ENCODE results near the gene BCLAF1. TPM values are rescaled to one million over a fixed set of nuclear protein-coding genes. Genes with fewer than 3 reads are reported as not detected.
A peak's percentile ranks its signal among the peaks of the same experiment; 100 is the strongest.
"Not testable (repeated sequence)": the region's sequence is repeated elsewhere in the genome, so short reads cannot be mapped to it uniquely, and the experiment has no call there.

Gene BCLAF1
- total RNA-seq, 1 experiment from 2014 or later: 77.7 TPM

GRCh38 chr6:136225496-136225895 is 64.2 kb downstream of the BCLAF1 start:
- in situ Hi-C loops (cut with HindIII; ENCODE audit: low pct_unique_long_range_greater_than_20kb, low sequenced_read_pairs): no loop called here
- peak; percentile 32 for DNase-seq (ENCODE audit: low read depth, low spot score)

GRCh38 chr6:136224974-136225373 is 64.7 kb downstream of the BCLAF1 start:
- DNase-seq (ENCODE audit: low read depth, low spot score); in situ Hi-C loops (cut with HindIII; ENCODE audit: low pct_unique_long_range_greater_than_20kb, low sequenced_read_pairs): not testable (repeated sequence)

DNA sequence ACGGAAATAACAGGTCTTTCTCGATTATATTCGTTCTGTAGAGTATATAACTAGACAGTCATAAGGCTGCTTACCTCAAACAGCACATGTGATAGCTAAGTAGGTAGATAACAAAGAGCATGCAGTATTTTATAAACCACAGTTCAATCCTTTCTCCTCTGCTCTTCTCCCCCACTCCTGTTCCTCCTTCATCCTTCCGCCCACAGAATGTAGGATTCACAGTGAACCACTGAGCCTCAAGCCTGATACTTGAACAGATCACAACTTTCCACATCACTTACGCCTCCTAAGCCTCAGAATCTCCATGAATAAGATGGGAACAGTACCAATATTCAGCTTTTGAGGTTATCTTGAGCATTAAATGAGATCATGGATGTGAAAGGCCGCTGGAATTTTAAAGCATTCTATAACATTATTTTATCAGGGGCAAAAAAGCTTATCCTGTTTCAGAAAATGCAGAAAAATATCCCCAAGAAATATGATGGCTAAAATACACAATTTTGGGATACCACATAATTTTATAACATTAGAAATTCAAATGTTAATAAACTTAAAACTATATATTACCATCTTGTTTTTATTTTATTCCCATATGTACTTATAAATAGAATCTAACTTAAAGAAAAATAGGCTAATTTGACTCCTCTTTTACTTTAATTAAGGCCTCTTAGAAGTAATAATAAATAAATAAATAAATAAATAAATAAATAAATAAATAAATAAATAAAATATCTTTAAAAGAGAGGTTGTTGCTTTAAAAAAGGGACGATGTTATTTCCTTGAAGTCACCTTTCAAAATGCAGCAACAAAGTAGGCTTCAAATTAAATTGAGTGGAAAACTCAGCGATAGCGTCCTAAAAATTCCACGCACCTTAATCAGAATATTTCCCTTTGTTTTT is 72.9 kb downstream of the BCLAF1 start:
- in situ Hi-C loops (cut with HindIII; ENCODE audit: low pct_unique_long_range_greater_than_20kb, low sequenced_read_pairs): no loop called here
- DNase-seq (ENCODE audit: low read depth, low spot score): no peak

- in situ Hi-C loops (cut with HindIII; ENCODE audit: low pct_unique_long_range_greater_than_20kb, low sequenced_read_pairs): no loop called here
- no peak for DNase-seq (ENCODE audit: low read depth, low spot score)
These were observed 75.8 kb downstream of the BCLAF1 start for GRCh38 chr6:136213853-136214252.

- no peak for DNase-seq (ENCODE audit: low read depth, low spot score)
- in situ Hi-C loops (cut with HindIII; ENCODE audit: low pct_unique_long_range_greater_than_20kb, low sequenced_read_pairs): no loop called here
These were observed 76.6 kb downstream of the BCLAF1 start for GRCh38 chr6:136213012-136213539.

- in situ Hi-C loops (cut with HindIII; ENCODE audit: low pct_unique_long_range_greater_than_20kb, low sequenced_read_pairs): no loop called here
- no peak for DNase-seq (ENCODE audit: low read depth, low spot score)
These were observed 77.0 kb downstream of the BCLAF1 start for GRCh38 chr6:136212608-136213007.

GRCh38 chr6:136210398-136211165 is 79.1 kb downstream of the BCLAF1 start:
- in situ Hi-C loops (cut with HindIII; ENCODE audit: low pct_unique_long_range_greater_than_20kb, low sequenced_read_pairs): no loop called here
- no peak for DNase-seq (ENCODE audit: low read depth, low spot score)

GRCh38 chr6:136209496-136209895 is 80.2 kb downstream of the BCLAF1 start:
- in situ Hi-C loops (cut with HindIII; ENCODE audit: low pct_unique_long_range_greater_than_20kb, low sequenced_read_pairs): no loop called here
- DNase-seq (ENCODE audit: low read depth, low spot score): no peak

DNA sequence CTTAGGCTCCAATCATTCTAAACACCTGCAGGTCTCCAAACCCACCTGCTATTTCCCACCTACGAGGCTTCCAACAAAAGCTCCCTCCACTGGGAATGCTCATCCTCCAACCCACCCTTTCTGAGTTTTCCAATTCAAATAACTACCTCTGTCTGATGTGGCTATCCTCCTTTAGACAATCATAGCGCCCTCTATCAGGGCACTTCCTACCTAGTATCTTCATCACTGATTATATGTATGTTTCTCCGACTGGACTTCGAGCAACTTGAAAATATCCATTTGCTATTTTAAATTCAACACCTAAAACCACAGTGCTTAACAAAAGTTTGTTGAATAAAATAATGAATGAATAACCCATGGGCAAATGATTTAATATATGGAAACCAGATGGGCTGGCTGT is 80.9 kb downstream of the BCLAF1 start:
- in situ Hi-C loops (cut with HindIII; ENCODE audit: low pct_unique_long_range_greater_than_20kb, low sequenced_read_pairs): no loop called here
- peak; percentile 34 for DNase-seq (ENCODE audit: low read depth, low spot score)

Small RNAs within 50 kb of the gene (small RNA-seq; reads per million reads assigned to genes)
- gene AL023284.1: 0 reads per million in 2 experiments

Other genes starting within 250 kb of the BCLAF1 start
- gene MTFR2, start 39.5 kb downstream of the BCLAF1 start, total RNA-seq (2014; rRNA removed; shearing (Covaris generic)): 2.7 and 5.4 TPM in 2 replicates

All from SK-MEL-5 (cell line).